GM18505 (cell line): Measurements from ENCODE around the gene BLMH.

ENCODE experiments used
- ATAC-seq: cut with Tn5 transposase; IDR thresholded peaks from one replicate; pipeline ENCODE4 v1.9.1; 2021; ENCODE audit not compliant: unreplicated experiment
- POLR2A ChIP-seq: IDR thresholded peaks from 4 replicates; pipeline ENCODE4 v1.6.1; 2011; ENCODE audit warnings: borderline replicate concordance; ENCODE audit not compliant: insufficient read depth, insufficient read length; ENCODE audit errors: extremely low read depth

Gene BLMH, protein sequence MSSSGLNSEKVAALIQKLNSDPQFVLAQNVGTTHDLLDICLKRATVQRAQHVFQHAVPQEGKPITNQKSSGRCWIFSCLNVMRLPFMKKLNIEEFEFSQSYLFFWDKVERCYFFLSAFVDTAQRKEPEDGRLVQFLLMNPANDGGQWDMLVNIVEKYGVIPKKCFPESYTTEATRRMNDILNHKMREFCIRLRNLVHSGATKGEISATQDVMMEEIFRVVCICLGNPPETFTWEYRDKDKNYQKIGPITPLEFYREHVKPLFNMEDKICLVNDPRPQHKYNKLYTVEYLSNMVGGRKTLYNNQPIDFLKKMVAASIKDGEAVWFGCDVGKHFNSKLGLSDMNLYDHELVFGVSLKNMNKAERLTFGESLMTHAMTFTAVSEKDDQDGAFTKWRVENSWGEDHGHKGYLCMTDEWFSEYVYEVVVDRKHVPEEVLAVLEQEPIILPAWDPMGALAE

DNA sequence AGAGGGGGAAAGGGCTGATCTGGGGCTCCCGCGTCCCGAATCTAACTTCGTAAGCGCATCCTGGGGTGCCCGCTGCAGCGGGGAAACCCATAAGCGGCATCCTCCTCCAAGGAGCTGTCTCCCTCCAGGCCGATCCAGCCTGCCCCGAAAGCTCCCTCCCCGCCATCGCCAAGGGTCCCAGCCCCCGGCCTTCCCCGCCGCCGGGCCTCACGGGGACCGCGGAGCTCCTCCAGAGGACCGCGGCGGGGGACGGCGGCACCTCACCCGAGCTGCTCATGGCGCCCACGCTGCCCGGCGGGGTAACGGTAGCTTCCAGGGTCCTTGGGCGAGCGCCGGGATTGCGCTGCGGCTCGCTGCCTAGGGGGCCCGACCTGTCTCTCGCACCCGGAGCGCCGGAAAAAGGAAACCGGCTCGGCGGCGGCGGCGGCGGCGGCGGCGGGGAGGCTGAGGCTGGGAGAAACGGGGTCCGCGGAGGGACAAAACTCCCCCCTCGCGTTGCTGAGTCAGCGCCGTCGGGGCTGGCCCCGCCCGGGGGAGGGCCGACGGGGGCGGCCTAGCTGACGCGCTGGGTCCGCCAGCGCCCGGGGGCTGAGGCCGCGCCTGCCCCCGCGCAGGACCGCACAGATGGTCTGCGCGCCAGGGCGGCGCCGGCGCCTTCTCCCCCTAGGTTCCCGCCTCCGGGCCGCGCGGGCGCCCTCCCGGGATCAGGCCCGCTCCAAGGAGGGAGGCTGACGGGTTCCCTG lies at the start of gene BLMH:
TSS of gene BLMH (minus strand) at position 402 of the 743 bp plus-strand sequence. CDS start at position 277, 125 bp downstream.
- ATAC-seq = peak; percentile 72

DNA sequence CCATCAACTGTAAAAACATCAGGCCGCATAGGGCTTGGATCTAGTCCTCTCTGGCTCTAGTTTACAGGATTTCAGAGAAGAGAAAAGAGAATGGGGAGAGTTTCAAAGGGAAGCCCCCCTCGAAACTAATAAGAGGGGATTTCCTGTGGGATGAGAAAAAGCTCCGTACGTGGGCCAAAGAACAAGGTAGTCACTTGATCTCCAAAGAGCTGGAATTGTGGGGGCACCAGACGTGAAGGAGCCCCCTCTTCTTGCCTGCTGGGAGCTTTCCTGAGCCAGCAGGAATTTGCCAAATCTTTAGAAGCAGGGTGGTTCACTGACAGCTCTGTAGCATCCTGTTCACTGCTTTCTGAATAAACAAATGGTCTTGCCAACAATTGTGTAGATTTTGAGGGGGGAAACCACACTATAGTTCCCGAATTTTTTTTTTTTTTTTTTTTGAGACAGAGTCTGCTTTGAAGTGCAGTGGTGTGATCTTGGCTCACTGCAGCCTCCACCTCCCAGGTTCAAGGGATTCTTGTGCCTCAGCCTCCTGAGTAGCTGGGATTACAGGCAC lies 49.1 kb upstream of the BLMH start:
- ATAC-seq = no peak
- no peak for TF ChIP-seq POLR2A

More for the DNA sequence above, at the start of gene BLMH:
- TF ChIP-seq POLR2A = peak; percentile 87

DNA sequence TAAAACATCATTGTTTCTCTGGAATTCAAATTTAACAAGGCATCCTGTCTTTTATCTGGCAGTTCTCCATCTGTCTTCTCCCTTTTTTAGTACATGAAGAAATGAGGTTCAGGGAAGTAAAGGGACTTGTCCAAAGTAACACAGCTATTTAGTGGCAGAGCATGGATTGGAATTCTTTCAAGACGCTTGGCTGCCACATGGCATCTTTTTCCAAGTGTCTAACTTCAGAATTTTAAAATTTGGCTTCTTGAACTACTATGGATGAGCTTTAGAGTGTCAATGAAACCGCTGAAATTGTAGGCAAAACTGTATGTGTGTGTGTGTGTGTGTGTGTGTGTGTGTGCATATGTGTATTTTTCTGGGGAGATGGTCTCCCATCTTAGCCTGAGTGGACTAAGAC lies 47.3 kb upstream of the BLMH start:
- no peak for TF ChIP-seq POLR2A
- ATAC-seq = no peak

DNA sequence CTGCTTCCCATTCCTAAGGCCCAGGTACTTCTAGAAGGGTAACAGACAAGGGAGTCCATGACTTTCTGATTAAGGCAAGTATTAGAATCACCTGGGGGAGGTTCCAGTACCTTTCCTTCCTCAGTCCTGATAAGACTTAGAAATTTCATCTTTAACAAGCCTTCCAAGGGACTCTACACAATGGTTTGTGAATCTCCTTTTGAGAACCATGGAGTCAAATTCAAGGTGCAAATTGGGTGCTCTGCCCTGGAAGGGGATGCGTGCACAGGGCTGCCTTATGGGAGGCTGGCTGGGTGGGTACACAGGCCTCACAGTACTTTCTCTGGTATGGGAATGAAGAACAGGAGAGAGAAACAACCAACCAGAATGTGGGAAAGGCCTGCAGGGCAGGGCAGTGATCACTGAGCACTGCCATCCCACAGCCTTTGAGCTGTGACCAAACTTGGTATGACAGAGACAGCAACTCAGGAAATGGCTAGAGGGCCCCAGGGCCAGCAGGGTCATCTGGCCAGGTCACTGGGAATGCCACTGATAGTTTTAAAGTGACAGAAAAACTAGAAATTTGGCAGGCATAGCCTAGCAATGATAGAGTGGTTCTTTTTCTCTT lies 45.8 kb upstream of the BLMH start:
- no peak for TF ChIP-seq POLR2A
- ATAC-seq = no peak

DNA sequence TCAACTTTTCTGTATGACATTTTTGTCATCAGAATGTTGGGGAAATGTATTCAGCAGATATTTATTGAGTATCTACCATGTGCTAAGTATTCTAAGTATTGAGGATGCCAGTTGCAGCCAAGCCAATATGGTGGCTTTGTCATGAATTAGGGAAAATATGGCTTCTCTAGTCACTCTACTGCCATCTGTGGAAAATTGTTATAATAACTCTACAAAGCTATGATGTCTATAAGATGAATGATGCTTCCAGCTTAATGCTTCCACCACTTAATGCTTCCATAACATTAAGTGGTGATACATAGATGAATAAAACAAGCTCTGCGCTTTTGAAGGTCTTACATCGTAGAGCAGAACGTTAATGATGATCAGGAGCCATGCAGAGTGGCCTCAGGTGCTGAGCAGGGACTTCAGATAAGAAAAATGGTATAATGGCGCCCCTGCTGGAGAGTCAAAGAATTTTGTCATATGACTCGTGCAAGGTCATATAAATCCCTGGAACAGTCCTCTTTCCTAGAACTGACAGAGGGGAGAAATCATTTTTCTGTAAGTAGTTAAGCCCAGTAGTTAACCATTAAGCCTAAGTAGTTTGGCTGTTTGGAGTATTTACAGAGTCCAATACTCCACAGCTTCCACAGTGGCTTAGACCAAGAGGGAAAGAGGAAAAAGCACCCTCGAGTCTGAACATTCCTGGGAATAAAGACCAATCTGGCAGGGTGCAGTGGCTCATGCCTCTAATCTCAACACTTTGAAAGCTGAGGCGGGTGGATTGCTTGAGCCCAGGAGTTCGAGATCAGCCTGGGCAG lies 44.8 kb upstream of the BLMH start:
- no peak for TF ChIP-seq POLR2A
- ATAC-seq = no peak

DNA sequence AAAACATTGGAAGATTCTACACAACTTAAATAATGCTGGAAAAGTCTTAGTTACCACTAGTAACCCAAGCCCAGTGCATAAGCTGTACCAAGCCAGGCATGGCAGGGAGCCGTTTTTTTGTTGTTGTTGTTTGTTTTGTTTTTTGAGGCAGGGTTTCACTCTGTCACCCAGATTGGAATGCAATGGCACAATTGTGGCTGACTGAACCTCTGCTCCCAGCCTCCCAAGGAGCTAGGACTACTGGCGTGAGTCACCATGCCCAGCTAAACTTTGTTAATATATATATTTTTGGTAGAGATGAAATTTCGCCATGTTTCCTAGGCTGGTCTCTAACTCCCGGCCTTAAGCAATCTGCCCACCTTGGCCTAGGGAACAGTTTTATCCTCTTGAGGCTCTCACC lies 42.7 kb upstream of the BLMH start:
- ATAC-seq = no peak

DNA sequence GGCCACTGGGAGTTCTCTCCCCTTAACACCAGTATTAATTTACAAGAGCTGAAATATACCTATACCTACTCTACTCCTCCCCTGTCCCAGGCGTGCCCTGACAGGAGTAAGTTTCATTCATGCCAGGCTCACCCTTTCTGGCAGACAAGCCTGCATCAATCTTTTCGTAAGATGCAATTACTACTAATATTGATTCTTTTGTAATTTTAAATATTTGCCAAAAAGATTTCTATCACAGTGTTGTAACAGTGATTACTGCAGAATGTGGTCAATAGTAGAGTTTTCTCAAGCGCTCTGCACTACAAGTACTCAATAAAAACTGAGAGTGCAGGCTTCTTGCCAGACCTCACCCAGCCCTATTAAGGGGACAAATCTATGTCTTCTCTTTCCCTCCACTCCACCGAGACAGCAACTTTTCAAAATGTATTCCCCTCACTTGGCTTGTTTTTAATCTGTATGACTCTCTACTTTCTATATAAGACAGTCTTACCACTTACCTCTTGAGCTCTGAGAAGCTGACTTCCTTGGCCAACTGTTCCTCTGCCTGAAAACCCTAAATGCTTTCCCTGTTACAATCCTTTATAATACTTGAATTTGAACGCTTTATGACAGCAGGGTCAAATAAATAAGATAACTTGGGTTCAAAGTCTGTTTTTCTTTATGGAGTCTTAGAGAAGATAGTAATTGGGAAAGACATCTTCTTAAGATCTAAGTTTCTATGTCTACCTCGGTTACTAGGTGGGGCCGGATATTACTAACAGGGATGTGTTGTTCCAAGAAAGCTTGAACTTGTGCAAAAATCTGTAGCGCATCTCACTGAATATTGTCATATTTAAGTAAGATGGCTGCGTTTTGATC lies 42.0 kb upstream of the BLMH start, which contains the start of gene TMIGD1:
TSS of gene TMIGD1 (minus strand) at position 555 of the 858 bp plus-strand sequence. CDS start 1,924 bp downstream, outside the sequence.
- TF ChIP-seq POLR2A = no peak
- ATAC-seq = no peak

More for the DNA sequence above, 42.7 kb upstream of the BLMH start:
- no peak for TF ChIP-seq POLR2A

DNA sequence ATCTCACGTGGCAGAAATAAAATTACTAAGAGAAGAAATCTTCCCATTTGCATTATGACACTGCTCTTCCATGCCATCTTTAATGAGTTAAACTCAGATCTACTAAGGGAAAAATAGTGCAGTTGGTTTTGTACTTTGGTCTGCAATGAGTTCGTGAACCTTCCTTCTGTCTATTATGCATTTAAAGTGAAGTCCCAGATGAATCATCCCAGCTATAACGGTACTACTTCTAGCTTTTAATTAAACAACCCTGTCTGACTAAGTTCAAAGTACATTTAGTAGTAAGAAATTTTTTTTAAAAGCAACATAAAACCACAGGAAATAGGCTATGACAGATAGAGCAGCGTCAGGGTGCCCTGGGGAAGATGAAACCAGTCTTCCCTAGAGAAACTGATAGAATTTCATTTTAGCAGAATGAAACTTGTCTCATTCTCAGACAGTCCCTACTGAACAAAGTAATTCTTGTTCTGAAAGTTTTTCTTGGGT lies 40.4 kb upstream of the BLMH start:
- no peak for ATAC-seq
- TF ChIP-seq POLR2A = no peak

DNA sequence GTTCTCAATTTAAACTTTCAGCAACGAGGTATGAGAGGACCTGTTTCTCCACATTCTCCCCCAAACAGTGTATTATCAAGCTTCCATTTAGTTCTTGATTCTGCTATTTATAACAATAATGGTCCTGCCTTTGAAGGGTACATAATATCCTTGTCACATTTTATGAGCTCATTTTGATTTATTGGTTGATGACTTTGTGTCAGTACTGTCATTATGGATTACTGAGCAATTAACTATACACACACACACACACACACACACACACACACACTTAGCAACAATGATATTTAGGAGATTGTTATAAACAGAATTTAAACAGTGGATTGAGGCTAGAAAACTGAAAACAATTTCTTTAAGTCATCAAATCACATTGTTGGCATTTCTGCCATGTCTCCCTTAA lies 35.1 kb upstream of the BLMH start:
- ATAC-seq = no peak
- no peak for TF ChIP-seq POLR2A

DNA sequence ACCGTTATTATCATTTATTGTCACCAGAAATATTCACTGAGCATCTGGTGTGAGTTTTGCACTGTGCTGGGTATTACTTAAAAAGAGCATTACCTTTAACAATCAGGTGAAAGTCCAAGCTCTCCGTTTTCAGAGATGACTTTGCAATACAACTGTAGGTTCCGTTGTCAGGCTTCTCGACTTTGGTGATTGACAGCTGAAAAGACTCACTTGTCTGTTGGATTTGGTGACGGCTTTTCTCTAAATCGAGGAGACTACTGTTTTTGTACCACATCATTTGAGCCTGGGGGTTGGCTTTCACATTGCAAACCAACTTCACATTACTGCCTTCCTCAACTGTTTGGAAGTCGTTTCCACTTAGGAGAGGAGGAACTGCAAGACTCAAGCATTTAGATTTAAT lies 33.0 kb upstream of the BLMH start:
- no peak for TF ChIP-seq POLR2A
- no peak for ATAC-seq

DNA sequence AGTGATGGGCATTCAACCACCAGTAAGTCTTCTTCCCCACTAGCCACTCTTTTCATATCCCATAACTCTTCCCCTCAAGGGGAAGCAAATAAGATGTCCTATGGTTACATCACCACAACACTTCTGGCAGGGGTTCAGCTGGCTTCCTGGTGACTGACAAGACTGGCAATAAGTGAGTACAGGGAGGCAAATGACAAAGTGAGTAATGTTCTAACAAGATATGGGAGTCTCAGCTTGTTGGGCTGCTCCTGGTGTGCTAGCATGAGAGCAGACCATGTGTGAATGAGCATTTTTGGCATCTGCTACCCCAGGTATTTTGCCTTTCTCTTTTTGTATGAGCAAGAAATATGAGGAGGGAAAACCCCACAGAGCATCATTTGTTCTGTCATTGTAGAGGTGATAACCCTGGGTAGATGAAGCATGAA lies 32.2 kb upstream of the BLMH start:
- no peak for TF ChIP-seq POLR2A
- no peak for ATAC-seq
